Measurements from ENCODE around the gene GYS2. TPM values are rescaled to one million over a fixed set of nuclear protein-coding genes. Genes with fewer than 3 reads are reported as not detected.

GYS2 gene
- total and polyA plus RNA-seq, 4 donors, result 0.03 to 0.10 TPM; not detected in 2

- Histone ChIP-seq H3K9me3 (ENCODE audit: control insufficient read depth in 4 of 4, insufficient read depth in 3 of 4, low read length in 3 of 4) (no peaks in the 10 kb centered on the region), H3K4me1 (ENCODE audit: control insufficient read depth in 5 of 5, insufficient read depth in 5 of 5, low read length in 5 of 5) (peaks cover 0 to 26% (median 3%) of the 10 kb centered on the region in 5 donors), H3K9ac (ENCODE audit: insufficient read depth in 1 of 2, low read length in 2 of 2) (no peak overlapping the region), H3K4me3 (no peak overlapping the region), H3K27me3 (ENCODE audit: control insufficient read depth in 3 of 3, insufficient read depth in 3 of 3, low read length in 2 of 3) (no peaks in the 10 kb centered on the region), H3K27ac (ENCODE audit: low read depth in 1 of 2, low read length in 1 of 2) (no peak overlapping the region), H3K36me3 (ENCODE audit: control insufficient read depth in 4 of 4, insufficient read depth in 4 of 4, low read length in 4 of 4) (peaks cover 12 to 55% (median 31%) of the 10 kb centered on the region in 4 donors)
- no peak for DNase-seq
- WGBS, 2 donors, result 82 to 84% methylated on average over 4 of the region's 4 CpGs
- no peak for TF ChIP-seq CTCF (IDR thresholded peaks at IDR 0.05; ENCODE audit: control extremely low read depth, extremely low read depth)
- no peak for ATAC-seq (ENCODE audit: insufficient read depth, low FRiP score)
Measured at GRCh38 chr12:21644516-21644915, 39.9 kb upstream of the GYS2 start.

- Histone ChIP-seq H3K9ac (ENCODE audit: insufficient read depth in 1 of 2, low read length in 2 of 2) (no peak overlapping the region), H3K36me3 (ENCODE audit: control insufficient read depth in 4 of 4, insufficient read depth in 4 of 4, low read length in 4 of 4) (peaks cover 12 to 53% (median 31%) of the 10 kb centered on the region in 4 donors), H3K27me3 (ENCODE audit: control insufficient read depth in 3 of 3, insufficient read depth in 3 of 3, low read length in 2 of 3) (no peaks in the 10 kb centered on the region), H3K27ac (ENCODE audit: low read depth in 1 of 2, low read length in 1 of 2) (no peak overlapping the region), H3K9me3 (ENCODE audit: control insufficient read depth in 4 of 4, insufficient read depth in 3 of 4, low read length in 3 of 4) (no peaks in the 10 kb centered on the region), H3K4me1 (ENCODE audit: control insufficient read depth in 5 of 5, insufficient read depth in 5 of 5, low read length in 5 of 5) (peaks cover 0 to 23% (median 3%) of the 10 kb centered on the region in 5 donors), H3K4me3 (no peak overlapping the region)
- DNase-seq (no peak), ATAC-seq (ENCODE audit: insufficient read depth, low FRiP score) (no peak)
- no peak for TF ChIP-seq CTCF (IDR thresholded peaks at IDR 0.05; ENCODE audit: control extremely low read depth, extremely low read depth)
- 67 to 69% methylated on average over 3 of the region's 3 CpGs for WGBS, 2 donors
Measured at GRCh38 chr12:21643758-21644157, 39.1 kb upstream of the GYS2 start.

DNA sequence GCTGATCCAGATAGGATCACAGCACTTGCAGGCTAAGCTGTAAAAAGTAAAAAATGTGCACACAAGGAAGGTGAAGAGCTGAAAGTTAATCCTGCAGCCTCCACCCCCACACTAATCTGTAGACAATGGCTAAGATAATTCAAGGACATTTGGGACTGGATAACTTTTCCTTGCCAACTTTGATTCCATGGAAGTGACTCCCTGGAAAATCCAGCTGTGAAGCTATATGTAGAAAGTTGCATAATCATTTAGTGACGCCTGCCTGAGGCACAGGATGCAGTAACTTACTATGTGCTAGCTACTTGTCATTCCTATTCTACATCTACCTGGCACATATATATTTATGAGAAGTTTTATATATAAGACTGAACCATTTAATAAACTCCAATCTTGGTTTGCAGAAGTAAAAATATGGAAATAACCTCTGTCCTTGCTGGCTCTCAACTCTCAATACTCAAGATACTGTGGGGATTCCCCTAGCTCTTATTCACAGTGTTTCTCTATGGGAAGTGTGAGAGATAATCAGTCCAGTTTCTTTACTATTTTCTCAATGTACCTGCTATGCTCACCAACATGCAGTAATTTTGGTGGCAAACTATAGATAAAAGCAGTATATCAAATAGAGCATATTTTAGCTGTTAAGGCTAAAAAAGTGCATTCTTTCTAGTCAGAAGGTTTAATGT is 38.2 kb upstream of the GYS2 start:
- H3K9me3 ChIP-seq (ENCODE audit: control insufficient read depth in 4 of 4, insufficient read depth in 3 of 4, low read length in 3 of 4), result no peaks in the 10 kb centered on the region
- no peaks in the 10 kb centered on the region for H3K27me3 ChIP-seq (ENCODE audit: control insufficient read depth in 3 of 3, insufficient read depth in 3 of 3, low read length in 2 of 3)
- TF ChIP-seq CTCF (IDR thresholded peaks at IDR 0.05; ENCODE audit: control extremely low read depth, extremely low read depth), result no peak
- DNase-seq, result peak in 2 of 3 donors; percentile 42 to 63
- WGBS, 2 donors, result 24 to 32% methylated on average over 1 of the region's 1 CpG
- H3K4me3 ChIP-seq, result no peak overlapping the region
- H3K27ac ChIP-seq (ENCODE audit: low read depth in 1 of 2, low read length in 1 of 2), result peak overlapping the region in 1 of 2 donors; percentile 64
- peaks cover 8 to 49% (median 28%) of the 10 kb centered on the region in 4 donors for H3K36me3 ChIP-seq (ENCODE audit: control insufficient read depth in 4 of 4, insufficient read depth in 4 of 4, low read length in 4 of 4)
- no peak overlapping the region for H3K9ac ChIP-seq (ENCODE audit: insufficient read depth in 1 of 2, low read length in 2 of 2)
- no peak for ATAC-seq (ENCODE audit: insufficient read depth, low FRiP score)
- peaks cover 0 to 20% (median 3%) of the 10 kb centered on the region in 5 donors for H3K4me1 ChIP-seq (ENCODE audit: control insufficient read depth in 5 of 5, insufficient read depth in 5 of 5, low read length in 5 of 5)
